GM12872 (cell line): Measurements from ENCODE around the gene RBM8A.

ENCODE experiments used
- TF ChIP-seq, protein P1 (sequence below): IDR thresholded peaks from 3 replicates; pipeline ENCODE4 v1.5.1; 2011; ENCODE audit warnings: low read depth, mild to moderate bottlenecking, low read length, moderate library complexity; ENCODE audit not compliant: insufficient read depth

Gene RBM8A

DNA sequence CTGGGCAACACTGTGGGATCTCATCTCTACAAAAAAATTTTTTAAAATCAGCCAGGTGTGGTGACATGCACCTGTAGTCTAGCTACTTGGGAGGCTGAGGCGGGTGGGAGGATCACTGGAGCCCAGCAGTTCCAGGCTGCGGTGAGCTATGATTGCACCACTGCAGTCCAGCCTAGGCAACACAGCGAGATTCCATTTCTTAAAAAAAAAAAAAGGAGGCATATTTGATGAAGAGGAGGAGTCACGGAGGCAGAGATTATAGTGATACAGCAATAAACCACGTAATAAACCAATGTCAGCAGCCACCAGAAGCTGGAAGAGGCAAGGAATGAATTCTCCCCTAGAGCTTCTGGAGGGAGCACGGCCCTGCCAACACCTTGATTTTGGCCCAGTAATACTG is 26.6 kb upstream of the RBM8A start:
- TF ChIP-seq, protein P1, sequence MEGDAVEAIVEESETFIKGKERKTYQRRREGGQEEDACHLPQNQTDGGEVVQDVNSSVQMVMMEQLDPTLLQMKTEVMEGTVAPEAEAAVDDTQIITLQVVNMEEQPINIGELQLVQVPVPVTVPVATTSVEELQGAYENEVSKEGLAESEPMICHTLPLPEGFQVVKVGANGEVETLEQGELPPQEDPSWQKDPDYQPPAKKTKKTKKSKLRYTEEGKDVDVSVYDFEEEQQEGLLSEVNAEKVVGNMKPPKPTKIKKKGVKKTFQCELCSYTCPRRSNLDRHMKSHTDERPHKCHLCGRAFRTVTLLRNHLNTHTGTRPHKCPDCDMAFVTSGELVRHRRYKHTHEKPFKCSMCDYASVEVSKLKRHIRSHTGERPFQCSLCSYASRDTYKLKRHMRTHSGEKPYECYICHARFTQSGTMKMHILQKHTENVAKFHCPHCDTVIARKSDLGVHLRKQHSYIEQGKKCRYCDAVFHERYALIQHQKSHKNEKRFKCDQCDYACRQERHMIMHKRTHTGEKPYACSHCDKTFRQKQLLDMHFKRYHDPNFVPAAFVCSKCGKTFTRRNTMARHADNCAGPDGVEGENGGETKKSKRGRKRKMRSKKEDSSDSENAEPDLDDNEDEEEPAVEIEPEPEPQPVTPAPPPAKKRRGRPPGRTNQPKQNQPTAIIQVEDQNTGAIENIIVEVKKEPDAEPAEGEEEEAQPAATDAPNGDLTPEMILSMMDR = no peak

DNA sequence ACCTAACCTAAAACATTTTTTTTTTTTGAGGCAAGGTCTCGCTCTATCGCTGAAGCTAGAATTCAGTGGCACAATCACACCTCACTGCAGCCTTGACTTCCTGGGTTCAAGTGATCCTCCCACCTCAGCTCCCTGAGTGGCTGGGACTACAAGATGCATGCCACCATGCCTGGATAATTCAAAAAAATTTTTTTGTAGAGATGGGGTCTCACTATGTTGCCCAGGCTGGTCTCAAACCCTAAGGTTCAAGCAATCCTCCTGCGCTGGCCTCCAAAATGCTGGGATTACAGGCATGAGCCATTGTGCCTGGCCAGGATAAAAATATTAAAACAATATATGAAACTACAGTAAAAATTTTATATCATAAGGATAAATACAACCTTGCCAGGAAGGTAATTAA is 25.6 kb upstream of the RBM8A start:
- TF ChIP-seq, protein P1 = no peak

DNA sequence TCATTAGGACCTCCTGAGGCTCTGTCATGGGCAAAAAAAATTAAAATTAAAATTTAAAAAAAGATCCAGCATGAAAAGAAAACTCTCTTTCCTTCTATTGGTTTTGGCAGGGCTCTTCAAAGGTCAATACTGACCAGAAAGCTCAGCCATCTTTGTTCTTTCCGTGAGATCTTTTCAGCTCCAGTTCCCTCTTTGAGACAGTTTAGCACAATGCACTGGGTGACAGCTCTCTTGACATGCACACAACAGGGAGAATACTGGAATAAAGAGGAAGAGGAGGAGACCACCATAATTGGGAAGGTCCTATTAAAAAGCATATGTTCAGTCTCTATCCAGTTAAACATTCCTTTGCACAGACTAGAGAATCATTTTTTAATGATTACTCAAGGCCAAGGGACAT is 24.2 kb upstream of the RBM8A start:
- TF ChIP-seq, protein P1 = no peak

DNA sequence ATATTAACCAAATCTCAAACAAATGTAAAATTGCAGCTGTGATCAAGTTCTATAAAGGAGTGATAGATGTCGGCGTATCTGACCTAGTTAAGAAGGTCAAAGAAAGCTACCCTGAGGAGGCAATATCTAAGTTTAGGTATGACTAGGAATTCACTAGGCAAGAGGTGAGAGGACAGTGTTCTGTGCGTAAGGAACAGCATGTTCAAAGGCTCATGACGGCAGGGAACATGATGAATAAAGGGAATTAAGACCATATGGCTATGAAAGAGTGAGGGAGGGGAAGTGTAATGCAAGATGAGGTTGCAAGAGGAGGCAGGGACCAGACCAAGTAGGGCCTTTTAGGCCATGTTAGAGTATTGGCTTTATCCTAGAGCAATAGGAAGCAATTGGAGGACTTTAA is 21.9 kb upstream of the RBM8A start:
- TF ChIP-seq, protein P1 = no peak

DNA sequence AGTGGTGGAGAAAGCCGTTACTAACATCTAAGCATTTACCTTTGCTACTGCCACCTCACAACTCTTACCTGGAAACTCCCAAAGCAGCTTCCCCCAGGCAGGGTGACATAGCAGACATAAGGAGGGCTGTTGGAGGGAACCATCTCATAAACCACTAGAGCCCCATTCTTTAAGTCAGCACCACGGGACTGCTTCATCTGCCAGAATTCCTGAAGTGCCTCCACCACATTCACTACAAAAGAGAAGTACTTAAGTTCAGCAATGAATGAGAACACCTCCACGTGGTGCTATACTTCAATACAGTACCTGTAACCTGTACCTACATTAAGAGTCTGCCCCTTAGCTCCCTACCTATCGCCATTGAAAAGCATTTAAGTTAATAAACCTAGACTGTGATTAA is 20.3 kb upstream of the RBM8A start:
- TF ChIP-seq, protein P1 = no peak

DNA sequence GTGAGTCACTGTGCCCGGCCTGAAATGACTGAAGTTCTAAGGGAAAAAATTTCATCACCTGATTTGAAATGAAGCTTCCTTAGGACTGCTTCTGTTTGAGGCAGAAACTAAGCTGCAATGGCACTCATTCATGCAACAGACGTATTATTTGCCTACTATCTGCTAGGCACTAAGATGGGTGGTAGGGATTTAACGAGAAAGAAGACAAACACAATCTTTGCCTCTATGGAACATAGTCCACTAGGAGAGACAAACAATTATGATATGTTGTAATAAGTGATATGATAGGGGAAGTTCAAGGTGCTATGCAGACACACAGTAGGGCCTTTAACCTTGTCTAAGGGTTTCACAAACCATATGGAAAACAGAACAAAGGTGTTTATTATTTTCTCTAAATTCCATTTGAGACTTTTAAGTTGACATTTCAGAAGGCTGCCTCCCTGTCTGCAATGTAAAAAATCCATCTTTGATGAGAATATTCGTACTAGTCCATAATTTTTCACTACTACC is 19.2 kb upstream of the RBM8A start:
- TF ChIP-seq, protein P1 = no peak

DNA sequence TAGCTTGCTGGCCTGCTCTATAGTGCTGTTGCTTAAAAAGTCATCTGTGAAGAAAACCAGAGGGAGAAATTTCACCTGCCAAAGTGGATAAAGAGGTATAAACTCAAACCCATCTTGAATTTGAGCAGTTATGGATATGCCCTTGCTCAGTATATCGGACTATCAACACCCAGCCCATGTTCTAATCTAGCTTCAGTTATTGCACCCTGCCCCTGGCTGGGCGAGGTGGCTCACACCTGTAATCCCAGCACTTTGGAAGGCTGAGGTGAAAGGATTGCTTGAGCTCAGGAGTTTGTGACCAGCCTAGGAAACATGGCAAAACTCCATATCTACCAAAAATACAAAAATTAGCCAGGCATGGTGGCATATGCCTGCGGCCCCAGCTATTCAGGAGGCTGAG is 17.2 kb upstream of the RBM8A start:
- TF ChIP-seq, protein P1 = no peak

DNA sequence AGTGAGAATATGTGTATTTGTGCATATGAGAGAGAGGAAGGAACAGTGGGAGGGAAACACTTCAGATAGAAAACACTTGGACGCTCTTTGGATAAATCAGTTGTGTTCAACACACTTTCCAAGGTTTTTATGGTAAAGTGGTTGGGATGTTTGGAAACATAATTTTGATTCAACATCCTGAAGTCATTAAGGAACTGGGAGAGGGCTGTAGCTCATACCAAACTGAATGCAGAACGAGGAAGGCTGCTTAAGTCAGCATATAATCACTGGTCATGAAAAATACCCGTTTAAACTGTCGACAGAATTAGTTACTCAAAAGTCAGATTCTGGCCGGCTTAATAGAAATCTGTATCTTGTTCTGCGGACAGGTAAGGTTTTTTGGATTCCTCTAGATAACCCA is 15.6 kb upstream of the RBM8A start:
- TF ChIP-seq, protein P1 = no peak
